H1 (cell line): ENCODE results near the gene MEIS3. TPM values are rescaled to one million over a fixed set of nuclear protein-coding genes. Genes with fewer than 3 reads are reported as not detected.

Experiments used
- ASH2L ChIP-seq: fragments of 200-600, 300-600 bp; sonication (generic); IDR thresholded peaks from one replicate; pipeline ENCODE4 v1.7.1; 2017; ENCODE audit warnings: low read length
- BCL11A ChIP-seq, 2 experiments: IDR thresholded peaks; one replicate each; pipeline ENCODE4 v1.6.1; 2011; ENCODE audit warnings: low read depth in 2 of 2, low read length in 2 of 2, mild to moderate bottlenecking in 2 of 2
- CEBPB ChIP-seq: IDR thresholded peaks from 2 replicates; pipeline ENCODE4 v1.6.1; 2012; ENCODE audit warnings: low read depth, low read length
- CREB1 ChIP-seq: IDR thresholded peaks from 2 replicates; pipeline ENCODE4 v1.6.1; 2012; ENCODE audit warnings: inconsistent platforms
- E2F6 ChIP-seq: IDR thresholded peaks from 2 replicates; pipeline ENCODE4 v1.6.1; 2012; ENCODE audit warnings: inconsistent platforms
- FOSL1 ChIP-seq: IDR thresholded peaks from 2 replicates; pipeline ENCODE4 v1.6.1; 2011; ENCODE audit warnings: mild to moderate bottlenecking, low read depth, low read length, moderate library complexity; ENCODE audit not compliant: insufficient read depth
- HDAC2 ChIP-seq, 2 experiments: fragments of 300-600 bp in 1 of 2; sonication (generic) in 1 of 2; IDR thresholded peaks; 2 replicates each; pipeline ENCODE4 v1.6.1; 2011 to 2012; ENCODE audit warnings: low read depth in 2 of 2, low read length in 2 of 2, mild to moderate bottlenecking in 2 of 2, moderate library complexity in 2 of 2, borderline replicate concordance in 1 of 2, inconsistent platforms in 1 of 2
- HDAC6 ChIP-seq: IDR thresholded peaks from one replicate; pipeline ENCODE4 v1.7.1; 2012; ENCODE audit warnings: low read depth, mild to moderate bottlenecking, inconsistent platforms, low read length, moderate library complexity
- KDM1A ChIP-seq: fragments of 200-600, 300-600 bp; sonication (generic); IDR thresholded peaks from 2 replicates; pipeline ENCODE4 v1.7.1; 2016; ENCODE audit warnings: mild to moderate bottlenecking, low read length, borderline replicate concordance
- KDM4A ChIP-seq: IDR thresholded peaks from one replicate; pipeline ENCODE4 v1.7.1; 2012; ENCODE audit warnings: low read depth, mild to moderate bottlenecking, moderate library complexity, low read length, inconsistent platforms; ENCODE audit not compliant: severe bottlenecking
- MAFK ChIP-seq: IDR thresholded peaks from 2 replicates; pipeline ENCODE4 v1.6.1; 2012; ENCODE audit warnings: low read depth, mild to moderate bottlenecking, improper control_type of control experiment, low read length
- MAX ChIP-seq: IDR thresholded peaks from 2 replicates; pipeline ENCODE4 v1.6.1; 2012; ENCODE audit warnings: inconsistent platforms
- NANOG ChIP-seq: IDR thresholded peaks from 2 replicates; pipeline ENCODE4 v1.6.1; 2011; ENCODE audit warnings: low read length, low read depth, mild to moderate bottlenecking, inconsistent platforms; ENCODE audit not compliant: insufficient read depth, poor library complexity, severe bottlenecking
- NRF1 ChIP-seq: IDR thresholded peaks from 2 replicates; pipeline ENCODE4 v1.6.1; 2011; ENCODE audit warnings: mild to moderate bottlenecking, low read depth, low read length, improper control_type of control experiment
- PHF8 ChIP-seq: fragments of 200-600 bp; sonication (generic); conservative IDR thresholded peaks from 2 replicates; pipeline ENCODE4 v1.7.1; 2012; ENCODE audit warnings: low read depth, mild to moderate bottlenecking, inconsistent platforms, low read length, moderate library complexity
- POLR2A ChIP-seq, 2 experiments: IDR thresholded peaks; 1 replicate in 1 of 2; 2 replicates in 1 of 2; pipeline ENCODE4 v1.6.1; 2011; ENCODE audit warnings: low read depth in 2 of 2, low read length in 2 of 2, mild to moderate bottlenecking in 2 of 2; ENCODE audit errors: control extremely low read depth in 1 of 2
- POU5F1 ChIP-seq: IDR thresholded peaks from 2 replicates; pipeline ENCODE4 v1.6.1; 2011; ENCODE audit warnings: low read depth, mild to moderate bottlenecking, low read length, moderate library complexity
- SIX5 ChIP-seq: IDR thresholded peaks from 2 replicates; pipeline ENCODE4 v1.6.1; 2011; ENCODE audit warnings: mild to moderate bottlenecking, low read depth, low read length
- SUZ12 ChIP-seq: fragments of 200-600 bp; sonication (generic); IDR thresholded peaks from 2 replicates; pipeline ENCODE4 v1.6.1; 2012; ENCODE audit warnings: mild to moderate bottlenecking, inconsistent platforms, low read length, moderate library complexity, mixed read lengths
- TAF7 ChIP-seq: optimal IDR thresholded peaks from 2 replicates; pipeline ENCODE3; 2011; ENCODE audit warnings: low read depth, mild to moderate bottlenecking, inconsistent platforms, low read length, moderate library complexity, borderline replicate concordance
- TBP ChIP-seq: IDR thresholded peaks from 2 replicates; pipeline ENCODE4 v1.6.1; 2011; ENCODE audit warnings: low read depth, low read length, improper control_type of control experiment
- USF2 ChIP-seq: IDR thresholded peaks from 2 replicates; pipeline ENCODE4 v1.6.1; 2011; ENCODE audit warnings: low read length, improper control_type of control experiment
- YY1 ChIP-seq: IDR thresholded peaks from 2 replicates; pipeline ENCODE4 v1.6.1; 2011; ENCODE audit warnings: low read depth, mild to moderate bottlenecking, low read length
- polyA plus RNA-seq, 7 experiments: library from polyadenylated mRNA; depleted of rRNA in 3 of 7; stranded (reverse) in 5 of 7; unstranded in 2 of 7; fragments of >200 nt in 5 of 7; fragments of 200-250 nt in 2 of 7; gene quantifications; 1 replicate in 5 of 7; 2 replicates in 1 of 7; 4 replicates in 1 of 7; pipeline versions ENCODE4 v1.2.1 to v1.2.3, GENCODE V29; 2011 to 2013; ENCODE audit warnings: missing spikeins in 2 of 7, mixed read lengths in 2 of 7
- total RNA-seq: library from RNA; stranded (reverse); fragmentation: NEBNext Ultra II Directional; extraction: Animal tissue kit (Norgen Biotek cat#: 25700); gene quantifications from 2 replicates; pipeline ENCODE4 v1.2.1, GENCODE V29; 2021

MEIS3 gene
- total and polyA plus RNA-seq, 2 of the 8 experiments (the other 6 are each of a cell fraction or from before 2014, with no cell fraction given) = 24.5 to 28.2 TPM

GRCh38 chr19:47430041-47430802 is 10.9 kb upstream of the MEIS3 start (continued):
- TF ChIP-seq MAFK (no peak), PHF8 (0 out of 2 replicates have a peak, but pooled peaks have one; percentile 41), CREB1 (peak; percentile 49; the same call in 1 of the 2 replicates), NANOG (no peak), KDM4A (peak; percentile 86), ASH2L (peak; percentile 39), YY1 (no peak), TBP (peak; percentile 44; the same call in 1 of the 2 replicates), E2F6 (peak; percentile 89), HDAC2 (IDR thresholded peaks at IDR 0.05; ENCODE audit: borderline replicate concordance in 1 of 2, low read depth in 2 of 2, low read length in 2 of 2) (no peak; a peak in 1 of 4 replicates), MAX (peak; percentile 96), HDAC6 (no peak), FOSL1 (no peak), SIX5 (no peak), SUZ12 (peak; percentile 45; the same call in 1 of the 2 replicates), TAF7 (no peak), USF2 (0 out of 2 replicates have a peak, but pooled peaks have one; percentile 33), BCL11A (IDR thresholded peaks at IDR 0.05; ENCODE audit: low read depth in 2 of 2, low read length in 2 of 2) (no peak), POLR2A (IDR thresholded peaks at IDR 0.05; ENCODE audit: control extremely low read depth in 1 of 2, low read depth in 2 of 2, low read length in 2 of 2) (peak in 1 of 2 experiments; percentile 55; a peak in 2 of 3 replicates), NRF1 (no peak), POU5F1 (no peak), KDM1A (no peak), CEBPB (no peak)
